Nephron progenitor cell (in vitro differentiated cells): Measurements from ENCODE around the gene OR6C65.

Source experiments
- DNase-seq: peaks from one replicate; pipeline ENCODE4 v3.0.0; 2021
- H3K27ac Mint-ChIP-seq: 2 replicates; pipeline ENCODE4 v1.8.0; 2021; ENCODE audit warnings: mild to moderate bottlenecking, moderate library complexity, mixed read lengths
- H3K27me3 Mint-ChIP-seq: 2 replicates; pipeline ENCODE4 v1.8.0; 2021; ENCODE audit warnings: mild to moderate bottlenecking, low read depth, mixed read lengths; ENCODE audit not compliant: poor library complexity
- H3K36me3 Mint-ChIP-seq: 2 replicates; pipeline ENCODE4 v1.8.0; 2021; ENCODE audit warnings: low read depth, mixed read lengths
- H3K4me1 Mint-ChIP-seq: 2 replicates; pipeline ENCODE4 v1.8.0; 2021; ENCODE audit warnings: mixed read lengths
- H3K4me3 Mint-ChIP-seq: 2 replicates; pipeline ENCODE4 v1.8.0; 2021; ENCODE audit warnings: mild to moderate bottlenecking, moderate library complexity, mixed read lengths
- H3K9me3 Mint-ChIP-seq: 2 replicates; pipeline ENCODE4 v1.8.0; 2021; ENCODE audit warnings: mild to moderate bottlenecking, moderate library complexity, mixed read lengths
- TF ChIP-seq, protein P1 (sequence below): fragments of 200-600 bp; sonication (generic); IDR thresholded peaks from 2 replicates; pipeline ENCODE4 v1.5.0; 2021; ENCODE audit warnings: antibody characterized with exemption

Gene OR6C65

DNA sequence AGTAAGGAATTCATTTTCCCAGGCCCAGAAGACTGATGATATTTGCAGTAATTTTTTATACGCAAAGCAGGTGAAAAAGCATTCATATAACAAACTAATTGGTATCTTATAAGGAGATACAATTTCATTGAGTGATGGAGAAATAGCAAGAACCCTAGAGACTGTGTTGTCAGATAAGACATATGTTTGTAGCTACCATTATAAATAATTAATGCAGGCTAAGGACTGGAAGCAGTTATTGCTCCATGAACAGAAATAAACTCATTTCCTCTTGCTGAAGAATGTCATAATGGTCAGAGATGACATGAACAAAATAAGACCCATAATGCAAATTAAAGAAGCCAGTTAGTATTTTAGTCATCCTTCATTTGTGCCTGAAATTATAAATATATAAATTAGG lies 45.0 kb downstream of the OR6C65 start:
- Mint-ChIP-seq H3K27me3 (peaks cover 4% of the 10 kb centered on the region), H3K36me3 (peaks cover 2% of the 10 kb centered on the region), H3K4me3 (no peak overlapping the region), H3K4me1 (no peaks in the 10 kb centered on the region), H3K27ac (no peak overlapping the region), H3K9me3 (peaks cover 22% of the 10 kb centered on the region)
- DNase-seq: no peak
- TF ChIP-seq, protein P1, sequence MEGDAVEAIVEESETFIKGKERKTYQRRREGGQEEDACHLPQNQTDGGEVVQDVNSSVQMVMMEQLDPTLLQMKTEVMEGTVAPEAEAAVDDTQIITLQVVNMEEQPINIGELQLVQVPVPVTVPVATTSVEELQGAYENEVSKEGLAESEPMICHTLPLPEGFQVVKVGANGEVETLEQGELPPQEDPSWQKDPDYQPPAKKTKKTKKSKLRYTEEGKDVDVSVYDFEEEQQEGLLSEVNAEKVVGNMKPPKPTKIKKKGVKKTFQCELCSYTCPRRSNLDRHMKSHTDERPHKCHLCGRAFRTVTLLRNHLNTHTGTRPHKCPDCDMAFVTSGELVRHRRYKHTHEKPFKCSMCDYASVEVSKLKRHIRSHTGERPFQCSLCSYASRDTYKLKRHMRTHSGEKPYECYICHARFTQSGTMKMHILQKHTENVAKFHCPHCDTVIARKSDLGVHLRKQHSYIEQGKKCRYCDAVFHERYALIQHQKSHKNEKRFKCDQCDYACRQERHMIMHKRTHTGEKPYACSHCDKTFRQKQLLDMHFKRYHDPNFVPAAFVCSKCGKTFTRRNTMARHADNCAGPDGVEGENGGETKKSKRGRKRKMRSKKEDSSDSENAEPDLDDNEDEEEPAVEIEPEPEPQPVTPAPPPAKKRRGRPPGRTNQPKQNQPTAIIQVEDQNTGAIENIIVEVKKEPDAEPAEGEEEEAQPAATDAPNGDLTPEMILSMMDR: no peak

DNA sequence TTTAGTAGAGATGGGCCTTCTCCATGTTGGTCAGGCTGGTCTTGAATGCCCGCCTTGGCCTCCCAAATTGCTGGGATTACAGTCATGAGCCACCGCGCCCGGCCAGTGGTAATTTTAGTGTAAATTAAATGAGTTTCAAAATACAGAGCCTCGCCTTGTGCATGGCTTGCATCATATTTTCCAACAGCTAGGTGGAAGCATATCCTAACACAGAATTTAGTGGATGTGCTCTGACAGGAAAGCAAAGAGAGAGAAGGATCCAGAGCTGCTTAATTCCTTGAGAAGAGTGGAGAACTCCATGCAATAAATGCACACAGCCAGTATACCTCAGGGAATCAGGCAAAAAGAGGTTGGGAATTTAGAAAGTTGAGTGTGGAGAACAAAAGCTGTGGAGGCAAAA lies 46.0 kb downstream of the OR6C65 start:
- no peaks in the 10 kb centered on the region for H3K27me3 Mint-ChIP-seq
- no peak overlapping the region for H3K27ac Mint-ChIP-seq
- H3K36me3 Mint-ChIP-seq: no peaks in the 10 kb centered on the region
- TF ChIP-seq, protein P1: no peak
- no peaks in the 10 kb centered on the region for H3K4me1 Mint-ChIP-seq
- no peak overlapping the region for H3K4me3 Mint-ChIP-seq
- peaks cover 13% of the 10 kb centered on the region for H3K9me3 Mint-ChIP-seq
- DNase-seq: no peak

DNA sequence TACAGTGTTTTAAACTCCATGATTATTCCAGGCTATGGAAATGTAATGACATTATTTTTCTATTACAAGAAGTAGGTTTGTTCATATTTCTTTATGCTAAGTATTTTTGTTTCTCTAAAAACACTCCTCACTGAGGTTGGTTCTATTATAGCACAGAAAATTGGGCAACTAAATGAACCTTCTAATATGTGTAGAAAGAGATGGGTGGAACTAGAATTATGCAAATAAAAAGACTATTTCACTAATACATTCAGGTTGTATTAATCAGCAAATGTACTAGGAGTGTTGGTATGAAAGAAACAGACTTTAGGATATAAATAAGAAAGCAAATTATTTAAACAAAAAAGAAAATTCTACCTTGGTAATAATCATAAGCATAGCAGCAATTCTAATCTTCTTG lies 48.5 kb downstream of the OR6C65 start:
- TF ChIP-seq, protein P1: no peak
- H3K4me3 Mint-ChIP-seq: no peak overlapping the region
- no peak for DNase-seq
- H3K36me3 Mint-ChIP-seq: no peaks in the 10 kb centered on the region
- no peaks in the 10 kb centered on the region for H3K4me1 Mint-ChIP-seq
- H3K27me3 Mint-ChIP-seq: no peaks in the 10 kb centered on the region
- H3K27ac Mint-ChIP-seq: no peak overlapping the region
- H3K9me3 Mint-ChIP-seq: no peaks in the 10 kb centered on the region
